Skeletal muscle cell (primary cell): Measurements from ENCODE around the gene ADK.
A peak's percentile ranks its signal among the peaks of the same experiment; 100 is the strongest.
"Not testable (repeated sequence)": the region's sequence is repeated elsewhere in the genome, so short reads cannot be mapped to it uniquely, and the experiment has no call there.

ENCODE experiments used
- DNase-seq: peaks from one replicate; pipeline ENCODE4 v3.0.0-alpha.2; 2010; ENCODE audit warnings: low read depth
- H3K4me3 ChIP-seq: 2 replicates; pipeline ENCODE4 v1.5.1; 2011; ENCODE audit warnings: low read depth, mild to moderate bottlenecking, control low read depth, low read length, moderate library complexity

The ADK gene

GRCh38 chr10:74433993-74434392, 283.0 kb downstream of the ADK start:
- H3K4me3 ChIP-seq = no peak overlapping the region

GRCh38 chr10:74434547-74434946, 283.5 kb downstream of the ADK start:
- no peak overlapping the region for H3K4me3 ChIP-seq
- DNase-seq = no peak

More at GRCh38 chr10:74433993-74434392, 283.0 kb downstream of the ADK start:
- DNase-seq = peak; percentile 16

GRCh38 chr10:74436523-74437170, 285.6 kb downstream of the ADK start:
- no peak for DNase-seq
- no peak overlapping the region for H3K4me3 ChIP-seq

- H3K4me3 ChIP-seq = no peak overlapping the region
- peak; percentile 31 for DNase-seq
These were observed 286.8 kb downstream of the ADK start for GRCh38 chr10:74437822-74438221.

GRCh38 chr10:74439213-74439612, 288.2 kb downstream of the ADK start:
- no peak overlapping the region for H3K4me3 ChIP-seq
- no peak for DNase-seq

- no peak overlapping the region for H3K4me3 ChIP-seq
- DNase-seq = no peak
These were observed 294.5 kb downstream of the ADK start for GRCh38 chr10:74445493-74445892.

GRCh38 chr10:74450602-74451001, 299.6 kb downstream of the ADK start:
- H3K4me3 ChIP-seq = no peak overlapping the region
- no peak for DNase-seq

- no peak overlapping the region for H3K4me3 ChIP-seq
- no peak for DNase-seq
These were observed 300.3 kb downstream of the ADK start for GRCh38 chr10:74451127-74451829.

- no peak overlapping the region for H3K4me3 ChIP-seq
- no peak for DNase-seq
These were observed 302.1 kb downstream of the ADK start for GRCh38 chr10:74453169-74453568.

- not testable (repeated sequence) for H3K4me3 ChIP-seq, DNase-seq
These were observed 306.5 kb downstream of the ADK start for GRCh38 chr10:74457478-74457877.

- DNase-seq = no peak
- no peak overlapping the region for H3K4me3 ChIP-seq
These were observed 309.8 kb downstream of the ADK start for GRCh38 chr10:74460812-74461211.

- DNase-seq = no peak
These were observed 323.1 kb downstream of the ADK start for GRCh38 chr10:74474022-74474713.

GRCh38 chr10:74476162-74476706, 325.2 kb downstream of the ADK start:
- not testable (repeated sequence) for DNase-seq

More at GRCh38 chr10:74474022-74474713, 323.1 kb downstream of the ADK start:
- no peak overlapping the region for H3K4me3 ChIP-seq

GRCh38 chr10:74480778-74481177, 329.8 kb downstream of the ADK start:
- H3K4me3 ChIP-seq = no peak overlapping the region
- no peak for DNase-seq

More at GRCh38 chr10:74476162-74476706, 325.2 kb downstream of the ADK start:
- not testable (repeated sequence) for H3K4me3 ChIP-seq

GRCh38 chr10:74483356-74483755, 332.3 kb downstream of the ADK start:
- no peak for DNase-seq
- H3K4me3 ChIP-seq = no peak overlapping the region

- DNase-seq = no peak
- no peak overlapping the region for H3K4me3 ChIP-seq
These were observed 334.3 kb downstream of the ADK start for GRCh38 chr10:74485283-74485682.

GRCh38 chr10:74486659-74487058, 335.6 kb downstream of the ADK start:
- H3K4me3 ChIP-seq = no peak overlapping the region
- no peak for DNase-seq

GRCh38 chr10:74488907-74489306, 337.9 kb downstream of the ADK start:
- no peak for DNase-seq
- H3K4me3 ChIP-seq = no peak overlapping the region

- H3K4me3 ChIP-seq = no peak overlapping the region
- no peak for DNase-seq
These were observed 339.5 kb downstream of the ADK start for GRCh38 chr10:74490551-74490950.

- no peak for DNase-seq
- H3K4me3 ChIP-seq = no peak overlapping the region
These were observed 340.0 kb downstream of the ADK start for GRCh38 chr10:74491014-74491413.
